H1 (cell line): ENCODE measurements around the gene CDC42EP5. TPM values are rescaled to one million over a fixed set of nuclear protein-coding genes. Genes with fewer than 3 reads are reported as not detected.

Experiments
- CTCF ChIA-PET: fragments of 300-600 bp; sonication (Branson Sonifier 250); formaldehyde crosslinking; loops from one replicate; lab custom pipeline; 2021; ENCODE audit not compliant: partially characterized antibody; lab: Charles Lee
- POLR2A ChIA-PET: fragments of 300-600 bp; sonication (Branson Sonifier 250); formaldehyde crosslinking; loops from one replicate; lab custom pipeline; 2021; ENCODE audit warnings: inconsistent platforms; ENCODE audit not compliant: partially characterized antibody; lab: Charles Lee
- DNase-seq, 2 experiments: peaks; one replicate each; pipeline versions ENCODE4 v3.0.0 to v3.0.0-alpha.2; 2010 to 2022; ENCODE audit warnings: low spot score in 2 of 2, low read depth in 1 of 2, mixed read lengths in 1 of 2
- FAIRE-seq: peaks from 2 replicates; lab custom pipeline; 2011; peaks lifted over from hg19 to GRCh38; lab: Jason Lieb, UNC
- H2AFZ ChIP-seq: 2 replicates; pipeline ENCODE4 v1.8.1; 2012; ENCODE audit warnings: low read length, inconsistent platforms
- H2AK5ac ChIP-seq: 2 replicates; pipeline ENCODE4 v1.6.1; 2013; ENCODE audit warnings: low read depth, low read length
- H2BK120ac ChIP-seq: replicated peaks from 2 replicates; pipeline ENCODE3; 2013; ENCODE audit warnings: low read depth, low read length, inconsistent platforms
- H2BK12ac ChIP-seq: 2 replicates; pipeline ENCODE4 v1.6.1; 2013; ENCODE audit warnings: low read depth, low read length
- H2BK15ac ChIP-seq: 2 replicates; pipeline ENCODE4 v1.6.1; 2013; ENCODE audit warnings: low read length
- H2BK20ac ChIP-seq: 2 replicates; pipeline ENCODE4 v1.6.1; 2013; ENCODE audit warnings: low read length
- H2BK5ac ChIP-seq: 2 replicates; pipeline ENCODE4 v1.6.1; 2013; ENCODE audit warnings: low read depth, low read length
- H3K14ac ChIP-seq: 2 replicates; pipeline ENCODE4 v1.6.1; 2013; ENCODE audit warnings: inconsistent platforms; ENCODE audit not compliant: insufficient read length
- H3K18ac ChIP-seq: 2 replicates; pipeline ENCODE4 v1.6.1; 2013; ENCODE audit warnings: low read length; ENCODE audit errors: extremely low read depth
- H3K23ac ChIP-seq: 2 replicates; pipeline ENCODE4 v1.6.1; 2013; ENCODE audit warnings: inconsistent platforms; ENCODE audit not compliant: insufficient read length
- H3K23me2 ChIP-seq: 2 replicates; pipeline ENCODE4 v1.6.1; 2013; ENCODE audit warnings: low read depth, low read length
- H3K27ac ChIP-seq: 2 replicates; pipeline ENCODE4 v1.6.1; 2011; ENCODE audit warnings: low read depth, low read length, inconsistent platforms
- H3K27me3 ChIP-seq, 4 experiments: replicated peaks in 1 of 4; 1 replicate in 1 of 4; 2 replicates in 3 of 4; pipeline versions ENCODE4 v1.6.1 to v1.8.1; 2011 to 2013; ENCODE audit warnings: low read length in 3 of 4, mild to moderate bottlenecking in 3 of 4, inconsistent platforms in 2 of 4, mixed read lengths in 2 of 4, moderate library complexity in 1 of 4; ENCODE audit not compliant: control insufficient read depth in 3 of 4, insufficient read depth in 3 of 4; ENCODE audit errors: extremely low read depth in 1 of 4
- H3K36me3 ChIP-seq, 4 experiments: 2 replicates each; pipeline versions ENCODE4 v1.6.1 to v1.8.1; 2011 to 2013; ENCODE audit warnings: mild to moderate bottlenecking in 4 of 4, low read length in 3 of 4, moderate library complexity in 2 of 4, control low read depth in 1 of 4, inconsistent platforms in 1 of 4; ENCODE audit not compliant: insufficient read depth in 4 of 4, control insufficient read depth in 2 of 4
- H3K4ac ChIP-seq: replicated peaks from 2 replicates; pipeline ENCODE3; 2013; ENCODE audit warnings: low read length, low read depth, mixed read lengths, inconsistent platforms; ENCODE audit not compliant: insufficient read length
- H3K4me1 ChIP-seq, 4 experiments: replicated peaks in 1 of 4; 1 replicate in 1 of 4; 2 replicates in 3 of 4; pipeline versions ENCODE4 v1.6.1 to v1.8.1; 2011 to 2013; ENCODE audit warnings: low read length in 3 of 4, inconsistent platforms in 2 of 4, mixed read lengths in 1 of 4; ENCODE audit not compliant: insufficient read depth in 4 of 4, control insufficient read depth in 3 of 4
- H3K4me2 ChIP-seq, 2 experiments: 2 replicates each; pipeline versions ENCODE4 v1.6.1 to v1.8.1; 2011 to 2013; ENCODE audit warnings: low read depth in 2 of 2, low read length in 2 of 2, control low read depth in 1 of 2, inconsistent platforms in 1 of 2, mild to moderate bottlenecking in 1 of 2; ENCODE audit not compliant: insufficient read depth in 1 of 2
- H3K4me3 ChIP-seq, 4 experiments: fragments of 200-600, 300-600 bp in 1 of 4; sonication (generic), shearing (Covaris generic), sonication (Bioruptor Twin) in 1 of 4; 2 replicates each; pipeline versions ENCODE4 v1.5.1 to v1.8.1; 2011 to 2016; ENCODE audit warnings: low read length in 4 of 4, low read depth in 3 of 4, control low read depth in 2 of 4, inconsistent platforms in 2 of 4, mild to moderate bottlenecking in 2 of 4, mixed read lengths in 1 of 4, moderate library complexity in 1 of 4; ENCODE audit not compliant: insufficient read depth in 2 of 4; ENCODE audit errors: extremely low read depth in 1 of 4
- H3K56ac ChIP-seq: replicated peaks from 2 replicates; pipeline ENCODE3; 2013; ENCODE audit warnings: low read depth, mild to moderate bottlenecking, mixed read lengths, low read length, inconsistent platforms; ENCODE audit not compliant: insufficient read length
- H3K79me1 ChIP-seq: 2 replicates; pipeline ENCODE4 v1.6.1; 2013; ENCODE audit warnings: low read depth, low read length, control low read depth
- H3K79me2 ChIP-seq, 2 experiments: 2 replicates each; pipeline versions ENCODE4 v1.6.1 to v1.8.1; 2012 to 2013; ENCODE audit warnings: low read length in 2 of 2, mild to moderate bottlenecking in 2 of 2, inconsistent platforms in 1 of 2; ENCODE audit not compliant: insufficient read depth in 2 of 2, control insufficient read depth in 1 of 2
- H3K9ac ChIP-seq, 4 experiments: replicated peaks in 1 of 4; 1 replicate in 1 of 4; 2 replicates in 3 of 4; pipeline versions ENCODE4 v1.6.1 to v1.8.1; 2011 to 2013; ENCODE audit warnings: low read depth in 3 of 4, low read length in 3 of 4, control low read depth in 2 of 4, mild to moderate bottlenecking in 2 of 4, moderate library complexity in 2 of 4, inconsistent platforms in 1 of 4; ENCODE audit errors: extremely low read depth in 1 of 4
- H3K9me3 ChIP-seq, 2 experiments: 2 replicates each; pipeline versions ENCODE4 v1.6.1 to v1.8.1; 2012 to 2013; ENCODE audit warnings: mild to moderate bottlenecking in 2 of 2, moderate library complexity in 2 of 2, control low read depth in 1 of 2, inconsistent platforms in 1 of 2, low read depth in 1 of 2, low read length in 1 of 2, mixed read lengths in 1 of 2; ENCODE audit not compliant: insufficient read depth in 2 of 2
- H4K20me1 ChIP-seq, 2 experiments: replicated peaks in 1 of 2; 2 replicates each; pipeline versions ENCODE3 to v1.8.1; 2011 to 2013; ENCODE audit warnings: inconsistent platforms in 2 of 2, low read length in 2 of 2, mild to moderate bottlenecking in 1 of 2; ENCODE audit not compliant: insufficient read depth in 2 of 2, control insufficient read depth in 1 of 2
- H4K5ac ChIP-seq: 2 replicates; pipeline ENCODE4 v1.6.1; 2013; ENCODE audit warnings: low read length, low read depth, mixed read lengths, inconsistent platforms; ENCODE audit not compliant: insufficient read length
- H4K8ac ChIP-seq: 2 replicates; pipeline ENCODE4 v1.8.0; 2013; ENCODE audit warnings: mild to moderate bottlenecking, moderate library complexity, low read length, inconsistent platforms; ENCODE audit not compliant: insufficient read depth; ENCODE audit errors: extremely low read depth
- H4K91ac ChIP-seq: replicated peaks from 2 replicates; pipeline ENCODE3; 2013; ENCODE audit warnings: low read length, mixed read lengths, inconsistent platforms; ENCODE audit not compliant: insufficient read length
- CBX8 ChIP-seq: fragments of 300-800, 300-1000 bp; sonication (generic); IDR thresholded peaks from 2 replicates; pipeline ENCODE4 v1.7.1; 2016; ENCODE audit warnings: low read depth, low read length, borderline replicate concordance
- CHD2 ChIP-seq: IDR thresholded peaks from 2 replicates; pipeline ENCODE4 v1.6.1; 2012; ENCODE audit warnings: low read length, improper control_type of control experiment
- CREB1 ChIP-seq: IDR thresholded peaks from 2 replicates; pipeline ENCODE4 v1.6.1; 2012; ENCODE audit warnings: inconsistent platforms
- CTBP2 ChIP-seq: IDR thresholded peaks from 2 replicates; pipeline ENCODE4 v1.7.0; 2011; ENCODE audit warnings: borderline replicate concordance, mild to moderate bottlenecking, moderate library complexity, mixed read lengths, low read length; ENCODE audit not compliant: insufficient read depth, insufficient read length
- GTF2F1 ChIP-seq: IDR thresholded peaks from 2 replicates; pipeline ENCODE4 v1.6.1; 2012; ENCODE audit warnings: low read depth, low read length, improper control_type of control experiment, borderline replicate concordance
- HDAC2 ChIP-seq, 2 experiments: fragments of 300-600 bp in 1 of 2; sonication (generic) in 1 of 2; IDR thresholded peaks; 2 replicates each; pipeline ENCODE4 v1.6.1; 2011 to 2012; ENCODE audit warnings: low read depth in 2 of 2, low read length in 2 of 2, mild to moderate bottlenecking in 2 of 2, moderate library complexity in 2 of 2, borderline replicate concordance in 1 of 2, inconsistent platforms in 1 of 2
- JUN ChIP-seq: IDR thresholded peaks from 2 replicates; pipeline ENCODE4 v1.6.1; 2011; ENCODE audit warnings: low read depth, mild to moderate bottlenecking, improper control_type of control experiment, low read length
- POLR2AphosphoS5 ChIP-seq: IDR thresholded peaks from 2 replicates; pipeline ENCODE4 v1.6.1; 2011; ENCODE audit warnings: low read depth, low read length
- RNF2 ChIP-seq: fragments of 200-900, 300-1000 bp; sonication (generic); IDR thresholded peaks from 2 replicates; pipeline ENCODE4 v1.7.1; 2016; ENCODE audit warnings: borderline replicate concordance, low read depth, mild to moderate bottlenecking, antibody characterized with exemption, low read length; ENCODE audit not compliant: poor library complexity, severe bottlenecking; ENCODE audit errors: missing control alignments
- SP2 ChIP-seq: IDR thresholded peaks from 2 replicates; pipeline ENCODE4 v1.6.1; 2012; ENCODE audit warnings: mild to moderate bottlenecking, low read length, inconsistent platforms
- SUZ12 ChIP-seq: fragments of 200-600 bp; sonication (generic); IDR thresholded peaks from 2 replicates; pipeline ENCODE4 v1.6.1; 2012; ENCODE audit warnings: mild to moderate bottlenecking, inconsistent platforms, low read length, moderate library complexity, mixed read lengths
- TAF7 ChIP-seq: optimal IDR thresholded peaks from 2 replicates; pipeline ENCODE3; 2011; ENCODE audit warnings: low read depth, mild to moderate bottlenecking, inconsistent platforms, low read length, moderate library complexity, borderline replicate concordance
- TCF12 ChIP-seq: IDR thresholded peaks from 2 replicates; pipeline ENCODE4 v1.6.1; 2011; ENCODE audit warnings: low read depth, mild to moderate bottlenecking, low read length
- WGBS, 2 experiments: shearing (Covaris generic) in 1 of 2; methylation state at CpG; one replicate each; pipeline versions ENCODE4 v1.1.6 to v1.1.7; 2013 to 2015; ENCODE audit warnings: low lambda C conversion rate in 2 of 2, mixed read lengths in 2 of 2, inconsistent platforms in 1 of 2, low coverage in 1 of 2, missing lambda C conversion rate in 1 of 2; ENCODE audit not compliant: insufficient replicate concordance in 2 of 2, insufficient coverage in 1 of 2, insufficient read length in 1 of 2; ENCODE audit errors: extremely low coverage in 1 of 2, missing lambda C conversion rate in 1 of 2; 5-methylcytosine and 5-hydroxymethylcytosine counted together
- polyA plus RNA-seq, 7 experiments: library from polyadenylated mRNA; depleted of rRNA in 3 of 7; stranded (reverse) in 5 of 7; unstranded in 2 of 7; fragments of >200 nt in 5 of 7; fragments of 200-250 nt in 2 of 7; gene quantifications; 1 replicate in 5 of 7; 2 replicates in 1 of 7; 4 replicates in 1 of 7; pipeline versions ENCODE4 v1.2.1 to v1.2.3, GENCODE V29; 2011 to 2013; ENCODE audit warnings: missing spikeins in 2 of 7, mixed read lengths in 2 of 7
- total RNA-seq: library from RNA; stranded (reverse); fragmentation: NEBNext Ultra II Directional; extraction: Animal tissue kit (Norgen Biotek cat#: 25700); gene quantifications from 2 replicates; pipeline ENCODE4 v1.2.1, GENCODE V29; 2021

Gene CDC42EP5
- total and polyA plus RNA-seq, 2 of the 8 experiments (the other 6 are each of a cell fraction or from before 2014, with no cell fraction given): 1.8 to 2.1 TPM

DNA sequence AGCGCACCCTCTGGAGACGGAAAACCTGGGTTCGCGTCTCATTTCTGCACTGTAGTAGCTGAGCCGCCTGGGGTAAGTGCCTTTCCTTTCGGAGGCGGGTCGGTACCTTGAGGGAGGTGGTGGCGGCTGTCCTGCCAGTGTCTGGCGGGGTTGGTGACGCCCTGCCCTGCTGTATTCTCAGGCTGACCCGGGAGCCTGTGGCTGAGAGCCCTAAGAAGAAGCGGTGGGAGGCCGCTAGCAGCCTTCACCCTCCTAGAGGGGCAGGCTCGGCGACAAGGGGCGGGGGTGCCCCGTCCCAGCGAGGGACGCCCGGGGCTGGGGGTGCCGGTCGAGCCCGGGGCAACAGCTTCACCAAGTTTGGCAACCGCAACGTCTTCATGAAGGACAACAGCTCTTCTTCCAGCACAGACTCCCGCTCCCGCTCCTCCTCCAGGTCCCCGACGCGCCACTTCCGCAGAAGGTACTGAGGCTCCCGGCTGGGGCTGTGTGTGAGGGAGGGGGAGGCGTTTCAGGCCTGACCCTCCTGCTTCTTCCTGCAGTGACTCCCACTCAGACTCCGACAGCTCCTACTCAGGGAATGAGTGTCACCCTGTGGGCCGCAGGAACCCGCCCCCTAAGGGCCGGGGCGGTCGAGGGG, 17.2 kb downstream of the CDC42EP5 start:
- no peak overlapping the region for H2BK120ac ChIP-seq
- ChIA-PET CTCF (interaction anchor here (3.7 kb wide), 1 partner anchor 17 kb away, joined by 19 read pairs; no protein-coding TSS in a partner anchor), POLR2A (interaction anchor here (0.5 to 3.0 kb wide), 5 partner anchors 10 to 455 kb away, joined by 3 to 8 read pairs (median 4); no protein-coding TSS in a partner anchor)
- H3K23ac ChIP-seq: no peak overlapping the region
- no peaks in the 10 kb centered on the region; the same call in 1 of the 2 replicates for H3K23me2 ChIP-seq
- no peak overlapping the region for H2AFZ ChIP-seq
- FAIRE-seq (no peak), DNase-seq (no peak)
- H3K79me2 ChIP-seq: peaks cover under 1 to 28% of the 10 kb centered on the region in 2 experiments; a peak in 3 of 4 replicates
- H3K9ac ChIP-seq: no peak overlapping the region
- peaks cover 55 to 78% (median 74%) of the 10 kb centered on the region in 4 experiments for H3K36me3 ChIP-seq
- no peak overlapping the region for H3K4me3 ChIP-seq
- peaks cover 16 to 65% of the 10 kb centered on the region in 2 experiments for H4K20me1 ChIP-seq
- H2AK5ac ChIP-seq: no peak overlapping the region
- no peak overlapping the region for H3K4me2 ChIP-seq
- no peak overlapping the region for H3K14ac ChIP-seq
- no peak overlapping the region for H3K18ac ChIP-seq
- peaks cover 24% of the 10 kb centered on the region for H3K79me1 ChIP-seq
- no peak overlapping the region for H3K4ac ChIP-seq
- H2BK15ac ChIP-seq: no peak overlapping the region
- no peaks in the 10 kb centered on the region; a peak in 2 of 7 replicates for H3K4me1 ChIP-seq
- no peak overlapping the region for H4K8ac ChIP-seq
- 95% methylated on average over 29 of the region's 40 CpGs; no CpG with 5 or more reads in 1 of the 2 experiments for WGBS, 2 experiments
- H4K91ac ChIP-seq: no peak overlapping the region
- no peak overlapping the region for H3K56ac ChIP-seq
- H4K5ac ChIP-seq: no peak overlapping the region
- H2BK12ac ChIP-seq: no peak overlapping the region
- H3K27ac ChIP-seq: no peak overlapping the region
- H2BK20ac ChIP-seq: no peak overlapping the region
- no peaks in the 10 kb centered on the region for H3K9me3 ChIP-seq
- no peak overlapping the region for H2BK5ac ChIP-seq
- H3K27me3 ChIP-seq: no peaks in the 10 kb centered on the region
- no peak for TF ChIP-seq HDAC2 (IDR thresholded peaks at IDR 0.05; ENCODE audit: borderline replicate concordance in 1 of 2, low read depth in 2 of 2, low read length in 2 of 2)
- no peak for TF ChIP-seq JUN
- TF ChIP-seq SUZ12: no peak
- TF ChIP-seq TAF7: no peak
- TF ChIP-seq SP2: no peak
- TF ChIP-seq CBX8: no peak
- no peak for TF ChIP-seq GTF2F1
- no peak for TF ChIP-seq CHD2
- TF ChIP-seq RNF2: no peak
- TF ChIP-seq CREB1: no peak
- TF ChIP-seq CTBP2: no peak
- TF ChIP-seq POLR2AphosphoS5: no peak
- no peak for TF ChIP-seq TCF12
